Measurements from ENCODE around the gene MT1H. TPM values are rescaled to one million over a fixed set of nuclear protein-coding genes. Genes with fewer than 3 reads are reported as not detected.

Gene MT1H
- total RNA-seq, 2 donors from 2014 or later = not detected

DNA sequence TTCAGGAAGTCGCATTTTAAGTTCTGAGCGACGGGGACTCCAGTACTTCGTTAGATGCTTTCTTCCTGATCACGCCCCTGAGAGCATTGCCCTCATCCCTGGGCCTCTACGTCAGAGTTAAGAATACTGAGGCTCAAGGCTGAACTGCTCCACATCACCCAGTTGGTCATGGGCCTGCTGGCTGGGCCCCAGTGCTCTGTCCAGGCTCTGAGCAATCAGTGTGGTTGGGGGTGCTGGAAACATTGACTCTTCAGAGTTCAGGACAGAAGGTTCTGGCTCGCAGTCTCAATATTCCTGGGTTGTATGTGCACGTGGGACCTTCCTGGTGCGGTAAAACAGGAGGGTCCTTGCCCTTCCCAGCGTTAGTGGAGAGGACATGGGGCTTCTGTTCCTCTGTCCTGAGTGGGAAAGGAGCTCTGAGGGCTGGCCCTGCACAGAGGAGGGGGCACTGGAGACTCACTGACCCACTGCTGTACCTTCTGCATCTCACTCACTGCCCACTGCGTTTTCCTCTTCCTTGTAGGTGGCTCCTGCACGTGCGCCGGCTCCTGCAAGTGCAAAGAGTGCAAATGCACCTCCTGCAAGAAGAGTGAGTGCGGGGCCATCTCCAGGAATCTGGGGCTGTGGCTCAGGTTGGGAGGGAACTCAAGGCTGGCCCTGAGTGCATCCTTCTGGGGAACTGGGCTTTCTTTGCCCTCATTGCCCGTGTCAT, 43.5 kb upstream of the MT1H start:
- TF ChIP-seq, protein P1, sequence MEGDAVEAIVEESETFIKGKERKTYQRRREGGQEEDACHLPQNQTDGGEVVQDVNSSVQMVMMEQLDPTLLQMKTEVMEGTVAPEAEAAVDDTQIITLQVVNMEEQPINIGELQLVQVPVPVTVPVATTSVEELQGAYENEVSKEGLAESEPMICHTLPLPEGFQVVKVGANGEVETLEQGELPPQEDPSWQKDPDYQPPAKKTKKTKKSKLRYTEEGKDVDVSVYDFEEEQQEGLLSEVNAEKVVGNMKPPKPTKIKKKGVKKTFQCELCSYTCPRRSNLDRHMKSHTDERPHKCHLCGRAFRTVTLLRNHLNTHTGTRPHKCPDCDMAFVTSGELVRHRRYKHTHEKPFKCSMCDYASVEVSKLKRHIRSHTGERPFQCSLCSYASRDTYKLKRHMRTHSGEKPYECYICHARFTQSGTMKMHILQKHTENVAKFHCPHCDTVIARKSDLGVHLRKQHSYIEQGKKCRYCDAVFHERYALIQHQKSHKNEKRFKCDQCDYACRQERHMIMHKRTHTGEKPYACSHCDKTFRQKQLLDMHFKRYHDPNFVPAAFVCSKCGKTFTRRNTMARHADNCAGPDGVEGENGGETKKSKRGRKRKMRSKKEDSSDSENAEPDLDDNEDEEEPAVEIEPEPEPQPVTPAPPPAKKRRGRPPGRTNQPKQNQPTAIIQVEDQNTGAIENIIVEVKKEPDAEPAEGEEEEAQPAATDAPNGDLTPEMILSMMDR (IDR thresholded peaks at IDR 0.05) = no peak
- Histone ChIP-seq H3K4me3 (peak overlapping the region; percentile 47 to 70), H3K4me1 (peaks cover 0 to 34% of the 10 kb centered on the region in 2 donors), H3K27ac (peak overlapping the region; percentile 96), H3K9me3 (no peaks in the 10 kb centered on the region), H3K27me3 (no peaks in the 10 kb centered on the region), H3K36me3 (no peaks in the 10 kb centered on the region)
- no peak for DNase-seq (ENCODE audit: low spot score)

- Histone ChIP-seq H3K4me1 (peaks cover 0 to 36% of the 10 kb centered on the region in 2 donors), H3K36me3 (no peaks in the 10 kb centered on the region), H3K27ac (peak overlapping the region; percentile 96), H3K27me3 (no peaks in the 10 kb centered on the region), H3K4me3 (peak overlapping the region; percentile 47 to 70), H3K9me3 (no peaks in the 10 kb centered on the region)
- TF ChIP-seq, protein P1 (IDR thresholded peaks at IDR 0.05) = no peak
- DNase-seq (ENCODE audit: low spot score) = no peak
Measured at GRCh38 chr16:56626685-56627084, 42.9 kb upstream of the MT1H start.

DNA sequence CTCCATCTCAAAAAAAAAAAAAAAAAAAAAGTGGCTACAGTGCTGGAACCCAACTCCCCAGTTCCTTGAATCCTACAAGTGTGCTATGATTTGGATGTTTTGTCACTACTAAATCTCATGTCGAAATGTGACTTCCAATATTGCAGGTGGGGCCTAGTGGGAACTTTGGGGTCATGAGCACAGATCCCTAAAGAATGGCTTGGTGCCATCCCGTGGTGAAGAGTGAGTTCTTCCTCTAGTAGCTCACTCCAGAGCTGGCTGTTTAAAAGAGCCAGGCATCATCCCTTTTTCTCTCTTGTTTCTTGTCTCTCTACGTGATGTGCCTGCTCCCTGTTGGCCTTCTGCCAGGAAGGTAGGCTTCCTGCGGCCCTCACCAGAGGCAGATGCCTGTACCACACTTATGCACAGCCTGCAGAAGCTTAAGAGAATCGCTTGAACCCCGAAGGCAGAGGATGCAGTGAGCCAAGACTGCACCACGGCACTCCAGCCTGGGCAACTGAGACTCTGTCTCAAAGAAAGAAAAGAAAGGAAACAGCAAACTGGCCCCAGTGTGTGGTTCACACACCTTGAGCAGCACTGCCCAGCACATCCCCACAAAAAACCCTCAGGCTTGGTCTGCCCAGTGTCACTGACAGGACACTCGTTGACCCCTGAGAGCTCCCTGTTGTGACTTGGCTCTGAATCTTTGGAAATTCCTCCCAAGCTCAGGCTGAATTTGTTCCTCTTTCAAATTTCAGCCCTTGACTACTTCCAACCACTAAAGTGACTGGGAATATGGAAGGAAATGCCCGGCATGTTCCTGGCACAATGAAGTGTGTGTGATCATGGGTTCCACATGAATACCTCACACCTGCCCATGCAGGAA, 40.9 kb upstream of the MT1H start:
- TF ChIP-seq, protein P1 (IDR thresholded peaks at IDR 0.05) = no peak
- Histone ChIP-seq H3K4me1 (peaks cover 0 to 40% of the 10 kb centered on the region in 2 donors), H3K27me3 (no peaks in the 10 kb centered on the region), H3K27ac (peak overlapping the region; percentile 14 to 46), H3K36me3 (no peaks in the 10 kb centered on the region), H3K9me3 (no peaks in the 10 kb centered on the region), H3K4me3 (no peak overlapping the region)
- no peak for DNase-seq (ENCODE audit: low spot score)

DNA sequence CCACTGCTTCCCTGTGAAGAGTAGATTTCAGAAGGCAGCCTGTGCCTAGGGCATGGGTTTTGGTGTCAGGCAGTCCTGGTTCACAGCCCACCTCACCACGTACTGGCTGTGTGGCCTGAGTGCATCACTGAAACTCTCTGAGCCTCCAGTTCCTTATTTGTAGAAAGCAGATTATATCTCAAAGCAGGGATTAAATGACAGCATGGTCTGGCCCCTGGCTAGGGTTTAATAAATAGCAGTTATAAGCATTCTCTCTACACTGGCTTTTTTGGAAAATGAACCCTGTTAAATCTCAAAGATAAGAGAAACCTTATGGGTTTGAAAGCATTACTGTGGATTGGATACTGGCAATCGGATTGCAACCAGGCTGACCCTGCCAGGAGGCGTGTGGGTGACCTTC, 40.1 kb upstream of the MT1H start:
- H3K4me1 ChIP-seq = peaks cover 0 to 40% of the 10 kb centered on the region in 2 donors
- no peak for DNase-seq (ENCODE audit: low spot score)
- H3K27ac ChIP-seq = peak overlapping the region; percentile 14 to 46
- no peaks in the 10 kb centered on the region for H3K9me3 ChIP-seq
- no peaks in the 10 kb centered on the region for H3K27me3 ChIP-seq
- TF ChIP-seq, protein P1 (IDR thresholded peaks at IDR 0.05) = no peak
- H3K4me3 ChIP-seq = no peak overlapping the region
- no peaks in the 10 kb centered on the region for H3K36me3 ChIP-seq

DNA sequence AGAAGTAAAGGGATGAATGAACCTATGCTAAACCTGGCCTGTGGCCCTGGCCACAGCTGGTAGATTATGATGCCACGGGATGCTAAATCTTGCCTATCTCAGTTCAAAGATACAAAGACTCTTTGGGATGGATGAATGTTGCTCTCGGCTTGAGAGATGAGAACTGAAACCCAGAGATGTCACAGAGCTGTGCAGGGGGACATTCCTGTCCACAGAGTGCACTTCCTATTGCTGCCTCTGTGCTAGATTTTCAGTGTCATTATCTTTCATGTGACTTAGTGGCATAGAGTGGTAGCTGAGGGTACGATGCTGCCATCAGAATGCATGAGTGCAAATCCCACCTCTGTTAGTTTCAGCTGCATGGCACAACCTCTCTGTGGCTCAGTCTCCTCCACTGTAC, 39.5 kb upstream of the MT1H start:
- Histone ChIP-seq H3K36me3 (no peaks in the 10 kb centered on the region), H3K4me3 (no peak overlapping the region), H3K9me3 (no peaks in the 10 kb centered on the region), H3K27me3 (no peaks in the 10 kb centered on the region), H3K27ac (no peak overlapping the region), H3K4me1 (peaks cover 0 to 40% of the 10 kb centered on the region in 2 donors)
- no peak for DNase-seq (ENCODE audit: low spot score)
- TF ChIP-seq, protein P1 (IDR thresholded peaks at IDR 0.05) = no peak

All from right atrium auricular region (tissue), 2 donors.